HG02763 (cell line): ENCODE results near the gene FGFRL1.
A peak's percentile ranks its signal among the peaks of the same experiment; 100 is the strongest.

ENCODE experiments used
- ATAC-seq: cut with Tn5 transposase; IDR thresholded peaks from one replicate; pipeline ENCODE4 v1.9.1; 2021; ENCODE audit warnings: mild to moderate bottlenecking, moderate library complexity; ENCODE audit not compliant: unreplicated experiment

The FGFRL1 gene

DNA sequence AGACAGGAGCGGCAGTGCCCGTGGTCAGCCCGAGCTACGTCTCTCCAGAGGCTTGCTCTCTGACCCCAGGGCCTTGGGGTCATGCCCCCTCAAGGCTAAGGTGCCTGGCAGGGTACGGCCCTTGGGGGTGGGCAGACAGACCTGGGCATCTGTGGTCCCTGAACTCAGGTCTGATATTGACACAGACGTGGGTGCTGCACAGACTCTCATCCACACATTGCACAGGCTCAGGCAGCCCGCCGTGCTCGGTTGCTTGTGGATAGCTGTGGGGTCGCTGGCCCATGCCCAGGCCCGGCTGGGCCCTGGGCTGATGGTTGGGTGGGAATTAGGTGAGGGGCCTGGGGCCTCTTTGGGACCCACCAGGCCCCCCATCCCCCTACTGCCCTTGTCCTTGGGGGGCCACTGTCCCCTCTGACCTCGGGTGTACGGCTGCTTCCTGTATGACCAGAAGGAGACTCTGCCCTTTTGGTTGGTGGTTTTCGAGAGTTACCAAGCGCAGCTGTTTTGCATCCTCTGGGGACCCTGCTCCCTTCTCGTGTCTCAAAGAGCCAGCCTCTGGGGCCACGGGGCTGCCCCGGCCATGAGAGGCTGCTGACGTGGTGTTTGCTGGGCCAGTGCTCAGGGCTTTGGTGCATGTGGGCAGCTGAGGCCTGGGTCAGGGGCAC is 10.1 kb downstream of the FGFRL1 start:
- peak; percentile 62 for ATAC-seq

GRCh38 chr4:1022051-1022738 is 10.8 kb downstream of the FGFRL1 start:
- no peak for ATAC-seq

DNA sequence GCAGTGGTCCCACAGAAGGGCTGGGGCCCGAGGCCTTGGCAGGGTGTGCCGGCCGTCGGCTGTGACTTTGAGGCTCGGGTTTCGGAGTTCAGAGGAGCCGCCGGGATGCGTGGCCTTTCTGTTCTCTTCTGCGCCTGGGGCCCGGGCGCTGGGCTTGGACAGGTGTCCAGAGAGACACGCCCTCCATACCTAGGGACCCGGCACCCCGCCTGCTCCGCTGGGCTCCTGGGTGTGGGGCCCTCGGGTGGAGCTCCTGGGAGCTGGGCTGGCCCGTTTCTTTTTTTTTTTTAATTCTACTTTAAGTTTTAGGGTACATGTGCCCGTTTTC is 11.3 kb downstream of the FGFRL1 start:
- ATAC-seq, result no peak

DNA sequence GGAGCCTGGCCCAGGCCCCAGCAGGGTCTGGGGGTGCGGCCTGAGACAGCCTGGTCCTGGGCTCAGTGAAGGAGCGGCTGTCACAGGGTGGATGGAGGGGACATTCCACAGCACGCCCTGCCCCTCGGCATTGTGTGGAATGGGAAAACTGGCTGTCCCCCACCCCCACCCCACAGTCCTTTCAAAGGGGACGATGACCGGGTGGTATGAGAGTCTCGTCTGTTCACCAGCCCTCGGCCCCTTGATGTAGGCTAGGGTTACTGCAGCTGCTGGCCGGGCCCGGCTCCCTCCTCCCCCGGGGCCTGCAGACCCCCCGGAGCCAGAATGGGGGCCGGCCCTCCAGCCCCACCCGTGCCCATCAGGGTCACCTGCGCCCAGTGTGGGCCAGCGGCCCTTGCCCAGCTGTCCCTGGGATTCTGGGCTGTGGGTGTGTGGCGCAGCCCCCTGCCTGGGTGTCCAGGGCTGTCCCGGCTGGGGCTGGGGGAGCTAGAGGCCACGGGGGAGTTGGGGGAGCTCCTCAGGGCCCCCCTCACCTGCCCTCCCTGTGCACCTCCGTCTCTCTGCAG is 11.7 kb downstream of the FGFRL1 start:
- no peak for ATAC-seq

DNA sequence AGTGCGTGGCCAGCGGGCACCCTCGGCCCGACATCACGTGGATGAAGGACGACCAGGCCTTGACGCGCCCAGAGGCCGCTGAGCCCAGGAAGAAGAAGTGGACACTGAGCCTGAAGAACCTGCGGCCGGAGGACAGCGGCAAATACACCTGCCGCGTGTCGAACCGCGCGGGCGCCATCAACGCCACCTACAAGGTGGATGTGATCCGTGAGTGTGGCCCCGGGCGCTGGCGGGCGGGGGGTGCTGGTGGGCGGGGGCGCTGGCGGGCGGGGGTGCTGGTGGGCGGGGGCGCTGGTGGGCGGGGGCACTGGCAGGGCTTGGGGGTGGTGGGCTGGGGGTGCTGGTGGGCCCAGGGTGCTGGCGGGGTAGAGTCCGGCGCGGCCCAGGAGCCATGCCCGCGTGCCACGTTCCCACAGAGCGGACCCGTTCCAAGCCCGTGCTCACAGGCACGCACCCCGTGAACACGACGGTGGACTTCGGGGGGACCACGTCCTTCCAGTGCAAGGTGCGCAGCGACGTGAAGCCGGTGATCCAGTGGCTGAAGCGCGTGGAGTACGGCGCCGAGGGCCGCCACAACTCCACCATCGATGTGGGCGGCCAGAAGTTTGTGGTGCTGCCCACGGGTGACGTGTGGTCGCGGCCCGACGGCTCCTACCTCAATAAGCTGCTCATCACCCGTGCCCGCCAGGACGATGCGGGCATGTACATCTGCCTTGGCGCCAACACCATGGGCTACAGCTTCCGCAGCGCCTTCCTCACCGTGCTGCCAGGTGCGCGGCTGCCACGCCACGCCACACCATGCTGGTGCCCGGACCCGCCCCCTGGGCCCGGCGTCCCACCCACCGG is 12.7 kb downstream of the FGFRL1 start:
- ATAC-seq, result no peak

- no peak for ATAC-seq
These were observed 13.6 kb downstream of the FGFRL1 start for GRCh38 chr4:1024882-1025545.

DNA sequence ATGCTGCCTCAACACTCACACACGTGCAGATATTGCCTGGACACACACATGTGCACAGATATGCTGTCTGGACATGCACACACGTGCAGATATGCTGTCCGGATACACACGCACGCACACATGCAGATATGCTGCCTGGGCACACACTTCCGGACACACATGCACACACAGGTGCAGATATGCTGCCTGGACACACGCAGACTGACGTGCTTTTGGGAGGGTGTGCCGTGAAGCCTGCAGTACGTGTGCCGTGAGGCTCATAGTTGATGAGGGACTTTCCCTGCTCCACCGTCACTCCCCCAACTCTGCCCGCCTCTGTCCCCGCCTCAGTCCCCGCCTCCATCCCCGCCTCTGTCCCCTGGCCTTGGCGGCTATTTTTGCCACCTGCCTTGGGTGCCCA is 14.7 kb downstream of the FGFRL1 start:
- peak; percentile 54 for ATAC-seq

DNA sequence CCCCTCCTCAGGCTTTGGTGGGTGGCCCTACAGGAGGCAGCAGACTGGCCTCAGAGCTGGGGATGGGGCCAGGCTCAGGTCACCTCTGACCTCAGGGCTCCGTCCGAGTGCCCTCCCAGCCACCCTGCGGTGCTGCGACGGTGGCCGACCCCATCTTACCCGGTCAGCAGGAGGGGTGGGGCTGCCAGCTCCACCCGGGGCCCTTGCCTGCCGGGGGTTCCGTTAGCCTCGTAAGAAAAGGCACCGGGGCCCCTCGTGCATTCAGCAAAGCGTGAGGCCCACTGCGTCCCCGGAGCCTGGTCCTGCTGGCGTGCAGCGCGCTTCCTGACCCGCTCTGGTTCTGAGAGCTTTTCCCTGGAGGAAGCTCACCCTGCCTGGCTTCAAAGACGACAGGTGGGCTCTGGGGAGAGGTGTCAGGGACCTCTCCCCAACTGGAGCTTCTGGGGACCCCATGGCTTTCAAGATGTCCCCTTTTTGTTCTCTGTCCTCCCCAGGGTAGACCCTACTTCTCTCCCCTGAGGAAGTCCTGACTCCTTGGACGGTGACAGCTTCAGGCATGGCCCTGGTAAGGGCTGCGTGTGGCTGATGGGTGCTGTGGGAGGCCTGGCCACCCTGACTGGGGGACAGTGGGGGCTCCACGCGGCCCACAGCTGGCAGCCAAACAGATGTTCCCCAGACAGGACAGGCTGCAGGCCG is 15.9 kb downstream of the FGFRL1 start:
- ATAC-seq, result no peak

DNA sequence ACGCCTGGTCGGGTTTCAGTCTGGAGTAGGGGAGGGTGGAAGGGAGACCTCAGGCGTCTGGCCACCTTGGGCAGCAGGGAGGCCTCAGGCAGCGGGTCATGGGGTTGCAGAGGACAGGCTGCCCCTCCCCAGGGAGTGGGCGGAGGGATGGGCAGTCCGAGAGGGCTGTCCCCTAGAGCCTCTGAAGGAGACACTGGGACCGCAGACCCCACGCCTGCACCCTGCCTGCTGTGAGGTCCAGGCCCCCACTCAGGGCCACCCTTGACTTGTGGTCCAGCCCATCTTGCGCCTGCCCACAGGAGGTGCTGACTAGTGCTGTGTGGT is 16.5 kb downstream of the FGFRL1 start:
- no peak for ATAC-seq

DNA sequence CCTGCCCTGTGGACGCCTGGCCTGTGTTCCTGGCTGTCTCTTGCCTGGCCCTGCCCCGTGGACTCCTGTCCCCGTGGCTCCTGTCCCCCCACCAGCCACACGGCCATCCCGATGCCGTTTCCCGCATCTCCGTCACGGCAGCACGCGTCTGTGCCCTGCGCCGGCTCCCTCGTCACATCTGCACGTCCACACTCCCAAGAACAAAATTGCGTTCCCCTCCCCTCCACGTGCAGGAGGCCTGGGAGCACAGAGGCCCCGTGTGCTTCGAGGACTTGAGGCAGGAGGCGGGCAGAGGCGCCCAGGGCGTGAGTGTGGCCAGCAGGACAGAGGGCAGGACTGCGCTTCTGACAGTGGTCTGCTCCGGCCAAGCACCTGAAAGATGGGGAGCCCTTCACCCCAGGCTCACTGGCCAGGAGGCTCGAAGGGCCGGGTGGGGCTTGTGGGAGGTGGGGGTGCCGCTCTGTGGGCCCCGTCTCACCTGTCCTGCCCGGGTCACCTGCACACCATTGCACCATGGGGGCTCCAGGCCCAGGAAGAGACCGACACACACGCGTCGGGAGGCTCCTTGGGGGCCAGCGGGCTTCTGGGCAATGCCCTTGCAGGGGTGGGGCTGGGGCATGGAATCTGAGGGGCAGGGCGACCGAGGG is 17.3 kb downstream of the FGFRL1 start:
- ATAC-seq, result no peak

DNA sequence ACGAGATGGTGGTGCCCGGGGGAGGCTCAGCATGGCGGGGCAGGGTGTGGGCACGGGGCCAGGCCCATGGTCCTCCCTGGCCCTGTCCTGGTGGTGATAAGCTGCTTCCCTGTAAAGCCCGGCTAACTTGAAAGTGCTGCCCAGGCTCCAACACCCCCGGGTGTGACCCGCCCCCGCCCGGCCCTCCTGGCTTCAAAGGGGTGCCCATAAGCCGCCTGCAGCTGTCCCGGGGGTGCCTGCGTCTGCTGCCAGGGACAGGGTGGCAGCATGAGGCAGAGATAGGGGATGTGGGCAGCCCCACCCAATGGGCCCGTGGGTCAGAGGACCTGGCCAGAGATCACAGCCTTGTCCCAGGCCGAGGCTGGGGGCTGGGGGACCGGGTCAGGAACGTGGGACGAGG is 18.1 kb downstream of the FGFRL1 start:
- no peak for ATAC-seq

DNA sequence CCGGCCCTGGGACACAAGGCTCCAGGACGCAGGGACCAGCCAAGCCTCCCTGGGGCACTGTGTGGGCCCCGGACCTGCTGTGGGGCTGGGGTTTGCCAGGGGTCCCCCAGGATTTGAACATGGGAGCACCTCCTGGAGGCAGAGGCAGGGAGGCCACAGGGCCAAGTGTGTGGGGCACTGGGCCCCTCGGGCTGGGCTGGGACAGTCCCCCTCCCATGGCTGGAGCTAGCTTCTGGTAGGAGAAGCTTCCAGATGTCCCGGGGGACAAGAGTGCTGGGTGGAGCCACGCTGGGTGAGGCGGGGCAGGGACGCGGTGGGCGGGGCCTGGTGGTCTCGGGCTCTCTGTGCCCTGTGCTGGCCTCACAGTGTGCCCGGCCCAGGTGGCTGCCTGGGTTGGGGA is 18.6 kb downstream of the FGFRL1 start:
- ATAC-seq, result no peak

GRCh38 chr4:1030559-1030958 is 19.1 kb downstream of the FGFRL1 start:
- no peak for ATAC-seq

GRCh38 chr4:1031346-1031745 is 19.9 kb downstream of the FGFRL1 start:
- no peak for ATAC-seq

- no peak for ATAC-seq
These were observed 20.8 kb downstream of the FGFRL1 start for GRCh38 chr4:1031956-1032795.

DNA sequence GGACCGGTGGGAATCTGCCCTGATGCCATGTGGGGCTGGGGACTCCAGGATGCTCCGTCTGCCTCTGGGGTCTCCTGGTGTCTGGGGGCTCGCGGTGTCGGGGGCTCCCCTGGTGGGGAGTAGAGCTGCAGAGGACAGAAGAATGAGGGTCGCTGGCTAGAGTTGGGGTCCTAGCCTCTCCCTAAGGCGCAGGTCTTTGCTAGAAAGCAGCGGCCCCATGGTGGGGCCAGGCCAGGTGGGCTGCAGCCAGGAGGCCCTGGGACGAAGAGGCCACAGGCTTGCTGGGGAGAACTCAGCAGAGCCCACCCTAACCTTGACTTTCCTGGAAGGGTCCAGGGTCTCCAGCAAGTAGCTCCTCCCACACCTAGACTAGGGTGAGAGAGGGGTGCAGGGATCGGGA is 21.4 kb downstream of the FGFRL1 start:
- no peak for ATAC-seq

- ATAC-seq, result no peak
These were observed 22.6 kb downstream of the FGFRL1 start for GRCh38 chr4:1033840-1034551.

- no peak for ATAC-seq
These were observed 24.1 kb downstream of the FGFRL1 start for GRCh38 chr4:1035510-1035909.

- no peak for ATAC-seq
These were observed 24.7 kb downstream of the FGFRL1 start for GRCh38 chr4:1036095-1036494.
